ENCODE results near the gene CDK10. TPM values are rescaled to one million over a fixed set of nuclear protein-coding genes. Genes with fewer than 3 reads are reported as not detected.

CDK10 gene
- total RNA-seq, 4 donors from 2014 or later: 20.8 to 45.1 (median 25.7) TPM

DNA sequence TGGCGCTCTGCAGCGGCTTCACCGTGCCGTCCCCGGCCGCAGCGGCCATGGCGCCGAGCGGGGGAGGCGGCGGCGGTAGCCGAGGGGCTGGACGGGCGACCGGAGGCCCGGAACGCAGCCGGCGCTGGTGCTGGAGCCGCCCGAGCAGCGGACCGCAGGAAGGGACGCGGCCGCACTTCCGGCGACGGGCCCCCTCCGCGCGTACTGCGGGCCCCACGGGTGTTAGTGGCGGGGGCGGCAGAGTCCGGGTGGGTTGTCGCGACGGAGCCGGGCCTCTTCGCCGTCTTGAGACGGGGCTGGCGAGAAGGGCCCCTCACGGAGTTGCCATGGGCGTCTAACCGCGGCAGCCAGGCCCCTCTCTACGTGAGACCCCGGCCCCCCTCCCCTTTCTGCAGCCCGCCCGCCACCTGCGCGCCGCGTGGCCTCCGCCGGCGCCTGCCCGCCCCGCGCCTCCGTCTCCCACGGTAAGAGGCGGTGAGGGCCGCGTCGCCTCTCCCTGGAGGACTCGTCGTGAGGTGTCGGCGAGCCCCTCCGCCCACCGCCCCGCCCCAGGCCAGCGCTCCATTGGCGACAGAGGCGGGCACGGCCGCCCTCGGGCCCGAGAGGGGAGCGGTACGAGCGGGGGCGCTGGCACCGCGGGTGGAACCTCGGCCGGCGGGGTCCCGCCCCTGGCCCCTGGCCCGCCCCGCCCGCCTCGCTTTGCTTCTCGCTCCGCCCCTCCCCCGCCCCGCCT, 34.5 kb downstream of the CDK10 start, which contains the start of the genes VPS9D1 and ZNF276:
Gene VPS9D1 (minus strand): TSS at position 86 of the 733 bp plus-strand sequence. CDS start 37 bp downstream, at position 49.
Gene ZNF276 (plus strand): TSS at position 725 of the 733 bp plus-strand sequence. CDS start 104 bp downstream, outside the sequence.
- Histone ChIP-seq H3K9me3 (no peaks in the 10 kb centered on the region), H3K27ac (replicated peaks in 1 of 4) (peak within 1 kb of the TSS; percentile 98 to 99 (median 99)), H3K4me3 (peak within 1 kb of the TSS; percentile 92 to 99 (median 94)), H3K4me1 (peaks cover 35 to 53% (median 44%) of the 10 kb centered on the region in 4 donors), H3K36me3 (peaks cover 27 to 37% (median 37%) of the 10 kb centered on the region in 4 donors), H3K27me3 (no peaks in the 10 kb centered on the region)
- peak; percentile 93 for DNase-seq (ENCODE audit: extremely low spot score)
- TF ChIP-seq, protein P1, sequence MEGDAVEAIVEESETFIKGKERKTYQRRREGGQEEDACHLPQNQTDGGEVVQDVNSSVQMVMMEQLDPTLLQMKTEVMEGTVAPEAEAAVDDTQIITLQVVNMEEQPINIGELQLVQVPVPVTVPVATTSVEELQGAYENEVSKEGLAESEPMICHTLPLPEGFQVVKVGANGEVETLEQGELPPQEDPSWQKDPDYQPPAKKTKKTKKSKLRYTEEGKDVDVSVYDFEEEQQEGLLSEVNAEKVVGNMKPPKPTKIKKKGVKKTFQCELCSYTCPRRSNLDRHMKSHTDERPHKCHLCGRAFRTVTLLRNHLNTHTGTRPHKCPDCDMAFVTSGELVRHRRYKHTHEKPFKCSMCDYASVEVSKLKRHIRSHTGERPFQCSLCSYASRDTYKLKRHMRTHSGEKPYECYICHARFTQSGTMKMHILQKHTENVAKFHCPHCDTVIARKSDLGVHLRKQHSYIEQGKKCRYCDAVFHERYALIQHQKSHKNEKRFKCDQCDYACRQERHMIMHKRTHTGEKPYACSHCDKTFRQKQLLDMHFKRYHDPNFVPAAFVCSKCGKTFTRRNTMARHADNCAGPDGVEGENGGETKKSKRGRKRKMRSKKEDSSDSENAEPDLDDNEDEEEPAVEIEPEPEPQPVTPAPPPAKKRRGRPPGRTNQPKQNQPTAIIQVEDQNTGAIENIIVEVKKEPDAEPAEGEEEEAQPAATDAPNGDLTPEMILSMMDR (IDR thresholded peaks at IDR 0.05): peak in 1 of 3 experiments; percentile 3
- no peak for TF ChIP-seq EP300 (IDR thresholded peaks at IDR 0.05)
- TF ChIP-seq POLR2A (IDR thresholded peaks at IDR 0.05; ENCODE audit: low read depth): peak; percentile 37
- TF ChIP-seq POLR2AphosphoS5 (IDR thresholded peaks at IDR 0.05): peak; percentile 63 to 82
- intact Hi-C loops (cut with DNase I): loop anchor here (5.0 kb wide), 1 partner anchor 146 kb away; no protein-coding TSS in a partner anchor
- WGBS: no CpG with 5 or more reads among the region's 103 CpGs

DNA sequence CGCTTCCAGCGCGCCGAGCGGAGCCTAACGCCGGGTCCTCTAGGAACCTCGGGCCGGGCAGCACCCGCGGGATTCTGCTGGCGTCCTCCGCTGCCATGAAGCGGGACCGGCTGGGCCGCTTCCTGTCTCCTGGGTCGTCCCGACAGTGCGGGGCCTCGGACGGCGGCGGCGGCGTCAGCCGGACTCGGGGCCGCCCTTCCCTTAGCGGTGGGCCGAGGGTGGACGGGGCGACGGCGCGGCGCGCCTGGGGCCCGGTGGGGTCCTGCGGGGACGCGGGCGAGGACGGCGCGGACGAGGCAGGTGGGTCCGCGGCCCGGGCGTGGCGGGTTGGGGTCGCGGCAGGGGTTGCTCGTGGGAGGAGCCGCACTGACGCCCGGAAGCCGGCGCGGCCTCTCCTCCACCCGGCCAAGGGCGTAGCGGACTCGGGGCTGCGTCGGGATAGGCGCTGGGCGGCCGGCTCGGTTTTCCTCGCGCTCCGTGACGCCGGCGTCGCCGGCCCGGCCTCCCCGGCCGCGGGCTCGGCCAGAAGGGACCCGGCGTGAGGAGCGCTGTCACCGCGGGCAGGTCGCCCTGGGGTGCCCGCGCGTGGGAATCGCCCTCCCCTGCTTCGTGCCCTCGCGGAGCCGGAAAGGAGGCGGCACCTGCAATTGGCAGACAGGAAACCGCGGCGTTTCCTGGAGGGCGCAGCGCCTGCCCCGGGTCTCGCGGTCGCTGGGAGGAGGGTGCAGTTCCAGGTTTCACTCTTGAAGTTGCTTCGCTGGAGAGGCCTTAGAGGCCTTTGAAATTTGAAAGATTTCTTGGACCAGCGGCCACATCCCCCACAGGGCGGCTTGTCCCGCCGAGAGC, 35.3 kb downstream of the CDK10 start:
- H3K27me3 ChIP-seq: no peaks in the 10 kb centered on the region
- peaks cover 27 to 45% (median 41%) of the 10 kb centered on the region in 4 donors for H3K36me3 ChIP-seq
- peak; percentile 91 for DNase-seq (ENCODE audit: extremely low spot score)
- H3K9me3 ChIP-seq: no peaks in the 10 kb centered on the region
- peak overlapping the region; percentile 92 to 99 (median 94) for H3K4me3 ChIP-seq
- WGBS: 3% methylated on average over 8 of the region's 112 CpGs
- peaks cover 35 to 53% (median 44%) of the 10 kb centered on the region in 4 donors for H3K4me1 ChIP-seq
- intact Hi-C loops (cut with DNase I): loop anchor here (5.0 kb wide), 1 partner anchor 146 kb away; no protein-coding TSS in a partner anchor
- TF ChIP-seq, protein P1 (IDR thresholded peaks at IDR 0.05): no peak
- TF ChIP-seq POLR2AphosphoS5 (IDR thresholded peaks at IDR 0.05): peak in 1 of 2 donors; percentile 34
- peak overlapping the region; percentile 98 to 99 (median 99) for H3K27ac ChIP-seq (replicated peaks in 1 of 4)

DNA sequence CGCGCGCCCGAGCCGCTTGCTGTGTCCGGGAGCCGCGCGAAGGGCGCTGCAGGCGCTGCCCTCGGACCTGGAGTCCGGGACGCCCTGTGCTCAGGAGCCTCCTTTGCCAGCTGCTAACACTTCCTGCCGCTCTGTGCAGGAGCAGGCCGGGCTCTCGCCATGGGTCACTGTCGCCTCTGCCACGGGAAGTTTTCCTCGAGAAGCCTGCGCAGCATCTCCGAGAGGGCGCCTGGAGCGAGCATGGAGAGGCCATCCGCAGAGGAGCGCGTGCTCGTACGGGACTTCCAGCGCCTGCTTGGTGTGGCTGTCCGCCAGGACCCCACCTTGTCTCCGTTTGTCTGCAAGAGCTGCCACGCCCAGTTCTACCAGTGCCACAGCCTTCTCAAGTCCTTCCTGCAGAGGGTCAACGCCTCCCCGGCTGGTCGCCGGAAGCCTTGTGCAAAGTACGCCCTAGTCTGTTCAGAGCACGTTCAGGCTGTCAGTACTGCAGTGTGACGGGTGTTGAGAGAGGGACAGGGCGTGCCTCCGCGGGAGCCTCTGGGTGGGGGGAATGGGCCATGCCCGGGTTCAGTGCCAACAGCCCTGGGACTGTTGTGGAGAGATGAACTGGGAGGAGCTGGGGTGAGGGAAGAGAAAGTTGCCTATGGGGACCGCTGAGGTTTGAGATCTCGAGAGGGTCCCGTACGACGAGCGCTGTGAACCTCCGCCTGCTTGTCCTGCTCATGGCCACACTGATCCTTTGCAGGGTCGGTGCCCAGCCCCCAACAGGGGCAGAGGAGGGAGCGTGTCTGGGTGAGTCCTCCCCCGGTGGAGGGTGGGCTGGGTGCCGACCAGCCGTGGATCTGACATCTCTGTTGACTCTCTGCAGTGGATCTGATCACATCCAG, 36.1 kb downstream of the CDK10 start:
- no peak for TF ChIP-seq POLR2A (IDR thresholded peaks at IDR 0.05; ENCODE audit: low read depth)
- TF ChIP-seq EP300 (IDR thresholded peaks at IDR 0.05): no peak
- TF ChIP-seq POLR2AphosphoS5 (IDR thresholded peaks at IDR 0.05): peak in 1 of 2 donors; percentile 11
- TF ChIP-seq, protein P1 (IDR thresholded peaks at IDR 0.05): no peak
- intact Hi-C loops (cut with DNase I): loop anchor here (5.0 kb wide), 1 partner anchor 145 kb away; no protein-coding TSS in a partner anchor
- Histone ChIP-seq H3K36me3 (peaks cover 34 to 54% (median 49%) of the 10 kb centered on the region in 4 donors), H3K9me3 (no peaks in the 10 kb centered on the region), H3K27ac (replicated peaks in 1 of 4) (peak overlapping the region; percentile 98 to 99 (median 99)), H3K4me3 (peak overlapping the region; percentile 92 to 99 (median 94)), H3K4me1 (peaks cover 35 to 53% (median 44%) of the 10 kb centered on the region in 4 donors), H3K27me3 (no peaks in the 10 kb centered on the region)
- 63% methylated on average over 22 of the region's 56 CpGs for WGBS
- DNase-seq (ENCODE audit: extremely low spot score): no peak

Measured in esophagus muscularis mucosa (tissue), 4 donors.